Measurements from ENCODE around the gene ARHGAP6. TPM values are rescaled to one million over a fixed set of nuclear protein-coding genes. Genes with fewer than 3 reads are reported as not detected.

ARHGAP6 gene
- total and polyA plus RNA-seq, 2 experiments from 2014 or later = 0.26 to 0.59 TPM

GRCh38 chrX:11151799-11152559 lies 513.7 kb downstream of the ARHGAP6 start:
- Histone ChIP-seq H3K4me2 (no peak overlapping the region), H4K20me1 (replicated peaks; ENCODE audit: insufficient read depth) (no peaks in the 10 kb centered on the region), H3K27ac (ENCODE audit: low read depth) (no peak overlapping the region), H3K27me3 (ENCODE audit: insufficient read depth) (no peaks in the 10 kb centered on the region), H2AFZ (no peak overlapping the region), H3K9me2 (ENCODE audit: insufficient read depth) (no peaks in the 10 kb centered on the region), H3F3A (replicated peaks; ENCODE audit: low read depth) (no peaks in the 10 kb centered on the region), H3K36me3 (ENCODE audit: insufficient read depth) (no peaks in the 10 kb centered on the region), H3K4me1 (ENCODE audit: insufficient read depth) (peaks cover 14% of the 10 kb centered on the region), H3K4me3 (no peak overlapping the region), H3K79me2 (replicated peaks; ENCODE audit: insufficient read depth) (no peaks in the 10 kb centered on the region)
- Mint-ChIP-seq H3K27ac (no peak overlapping the region), H3K27me3 (ENCODE audit: insufficient read depth, low read depth, poor library complexity) (no peaks in the 10 kb centered on the region), H3K9me3 (no peaks in the 10 kb centered on the region), H3K36me3 (ENCODE audit: low read depth) (no peaks in the 10 kb centered on the region), H3K4me3 (no peak overlapping the region), H3K4me1 (peaks cover 8% of the 10 kb centered on the region; the same call in 2 of the 3 replicates)
- no peak for TF ChIP-seq ZNF114 (CRISPR knock-in tag; IDR thresholded peaks at IDR 0.05)
- no peak for TF ChIP-seq EZH2 (IDR thresholded peaks at IDR 0.05; ENCODE audit: low read depth, unreplicated experiment)
- TF ChIP-seq CTCF (conservative IDR thresholded peaks at IDR 0.05; ENCODE audit: low read depth in 2 of 2) = no peak
- no peak for DNase-seq (ENCODE audit: low spot score)
- no peak for ATAC-seq

- no peak for DNase-seq (ENCODE audit: low spot score)
- Mint-ChIP-seq H3K4me3 (no peak overlapping the region), H3K27me3 (ENCODE audit: insufficient read depth, low read depth, poor library complexity) (no peaks in the 10 kb centered on the region), H3K4me1 (peaks cover 10% of the 10 kb centered on the region; the same call in 2 of the 3 replicates), H3K36me3 (ENCODE audit: low read depth) (no peaks in the 10 kb centered on the region), H3K27ac (no peak overlapping the region), H3K9me3 (no peaks in the 10 kb centered on the region)
- Histone ChIP-seq H4K20me1 (replicated peaks; ENCODE audit: insufficient read depth) (no peaks in the 10 kb centered on the region), H3K9me2 (ENCODE audit: insufficient read depth) (no peaks in the 10 kb centered on the region), H3K4me3 (no peak overlapping the region), H2AFZ (no peak overlapping the region), H3K79me2 (replicated peaks; ENCODE audit: insufficient read depth) (no peaks in the 10 kb centered on the region), H3K36me3 (ENCODE audit: insufficient read depth) (no peaks in the 10 kb centered on the region), H3K27ac (ENCODE audit: low read depth) (no peak overlapping the region), H3K27me3 (ENCODE audit: insufficient read depth) (no peaks in the 10 kb centered on the region), H3K4me1 (ENCODE audit: insufficient read depth) (peaks cover 14% of the 10 kb centered on the region), H3K4me2 (no peak overlapping the region), H3F3A (replicated peaks; ENCODE audit: low read depth) (no peaks in the 10 kb centered on the region)
- no peak for ATAC-seq
- TF ChIP-seq ETS1 (IDR thresholded peaks at IDR 0.05) = no peak
- TF ChIP-seq ZNF462 (CRISPR knock-in tag; IDR thresholded peaks at IDR 0.05) = no peak
- TF ChIP-seq ZNF331 (CRISPR knock-in tag; IDR thresholded peaks at IDR 0.05; ENCODE audit: low read depth) = no peak
- TF ChIP-seq STAT1 (IDR thresholded peaks at IDR 0.05; ENCODE audit: unreplicated experiment) = no peak
- TF ChIP-seq NANOG (IDR thresholded peaks at IDR 0.05; ENCODE audit: borderline replicate concordance) = no peak
Measured at GRCh38 chrX:11148401-11148800, 517.3 kb downstream of the ARHGAP6 start.
